ENCODE measurements around the gene ASAP2.

Gene ASAP2

GRCh38 chr2:9325428-9325827 lies 118.8 kb downstream of the ASAP2 start:
- no peak for DNase-seq (ENCODE audit: low spot score)

DNA sequence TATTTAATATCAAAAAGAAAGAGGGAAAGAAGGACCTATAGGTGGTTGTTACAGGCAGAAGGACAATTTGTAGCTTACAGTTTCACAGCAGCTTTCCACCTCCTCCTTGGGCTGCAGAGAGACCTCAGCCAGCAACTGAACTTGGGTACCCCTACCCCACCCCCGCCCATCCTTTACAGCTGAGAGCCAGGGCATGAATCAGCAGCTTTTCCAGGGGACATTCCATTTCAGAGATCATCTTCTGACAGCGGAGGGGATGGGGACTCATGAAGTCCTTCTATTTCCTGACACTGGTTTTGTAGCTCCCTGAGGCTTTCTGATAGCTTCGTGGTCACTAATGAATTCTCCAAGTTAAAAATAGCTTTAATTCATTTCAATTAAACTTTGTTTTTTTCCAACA lies 120.4 kb downstream of the ASAP2 start:
- DNase-seq (ENCODE audit: low spot score), result no peak

DNA sequence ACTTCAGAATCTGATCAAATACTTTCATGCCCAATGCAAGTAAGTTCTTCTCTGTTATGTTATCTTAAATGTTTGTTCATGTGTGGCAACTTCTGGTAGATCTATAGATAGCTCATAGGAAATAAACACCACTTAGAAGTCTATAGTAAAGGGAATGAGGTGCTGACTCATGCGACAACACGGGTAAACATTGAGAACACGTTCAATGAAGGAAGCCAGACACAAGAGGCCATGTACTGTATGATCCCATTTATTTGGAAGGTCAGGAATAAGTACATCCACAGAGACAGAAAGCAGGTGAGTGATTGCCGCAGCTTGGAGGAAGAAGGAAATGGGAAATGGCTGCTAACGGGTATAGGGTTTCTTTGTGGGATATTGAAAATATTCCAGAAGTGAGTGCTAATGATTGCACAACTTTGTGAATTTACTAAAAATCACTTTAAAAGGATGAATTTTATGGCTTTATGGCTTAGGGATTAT lies 121.3 kb downstream of the ASAP2 start:
- no peak for DNase-seq (ENCODE audit: low spot score)

GRCh38 chr2:9328931-9329330 lies 122.3 kb downstream of the ASAP2 start:
- DNase-seq (ENCODE audit: low spot score), result no peak

DNA sequence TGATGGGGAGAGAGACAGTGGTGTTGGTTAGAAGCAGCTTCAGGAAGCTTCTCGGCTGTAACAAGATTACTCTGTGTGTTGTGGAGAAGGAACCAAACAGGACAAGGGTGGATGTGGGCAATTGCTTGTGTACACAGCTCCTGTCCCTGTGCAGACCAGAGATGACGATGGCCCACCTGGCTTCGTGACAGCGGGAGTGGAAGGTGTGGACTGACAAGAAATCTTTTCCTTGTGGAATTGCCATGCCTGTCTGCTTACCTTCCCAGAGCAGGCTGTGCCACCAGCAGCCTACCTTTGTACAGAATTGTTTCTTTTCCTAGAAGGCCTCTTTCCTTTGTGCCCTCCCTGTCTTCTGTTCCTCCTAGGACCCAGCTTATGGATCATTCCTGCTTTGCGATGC lies 122.9 kb downstream of the ASAP2 start:
- DNase-seq (ENCODE audit: low spot score), result no peak

DNA sequence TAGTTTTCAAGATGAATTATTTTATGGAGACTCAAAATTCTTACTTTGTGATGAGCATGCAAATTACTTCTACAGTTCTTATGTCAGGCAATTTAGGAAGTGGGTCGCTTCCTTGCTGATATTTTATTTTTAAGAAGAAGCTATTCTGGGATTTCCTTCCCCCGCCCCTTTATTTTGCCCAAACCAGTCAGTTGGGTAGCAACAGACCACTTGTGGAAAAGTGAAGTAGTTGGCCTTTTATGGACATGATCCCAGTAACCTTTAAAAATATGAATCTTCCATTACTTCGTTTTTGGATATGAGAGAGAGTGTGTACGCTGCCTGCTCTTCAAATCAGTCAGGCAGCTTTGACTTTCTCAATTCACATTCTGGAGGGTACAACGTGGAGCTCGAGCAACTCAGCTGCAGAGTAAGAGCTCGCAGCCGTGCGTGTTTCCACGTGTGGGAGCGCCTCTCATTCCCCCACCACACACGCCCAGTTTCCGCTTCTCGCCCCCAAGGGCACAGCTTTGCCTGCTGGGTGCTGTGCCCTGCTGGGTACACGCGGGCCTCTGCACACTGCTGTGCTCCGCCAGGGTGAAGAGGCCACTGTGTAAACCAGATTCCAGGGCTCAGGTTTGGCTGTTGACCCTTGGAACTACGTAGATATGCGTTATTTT lies 124.1 kb downstream of the ASAP2 start:
- no peak for DNase-seq (ENCODE audit: low spot score)

DNA sequence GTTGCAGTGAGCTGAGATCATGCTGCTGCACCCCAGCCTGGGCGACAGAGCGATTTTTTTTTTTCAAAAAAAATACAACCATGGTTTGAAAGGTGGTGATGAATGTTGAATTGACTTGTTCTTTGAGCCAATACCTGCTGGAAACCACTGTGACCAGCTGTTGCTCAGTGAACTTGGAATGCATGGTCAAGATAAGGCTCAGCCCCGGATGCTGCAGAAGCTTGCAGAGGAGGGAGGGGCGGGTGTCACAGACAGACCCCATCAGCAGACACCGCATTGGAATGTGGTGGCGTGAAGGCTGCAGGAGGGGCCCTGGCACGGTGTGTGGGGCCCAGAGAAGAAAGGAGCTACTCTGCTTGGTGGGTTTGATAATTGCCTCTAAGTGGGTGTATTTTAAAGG lies 125.1 kb downstream of the ASAP2 start:
- no peak for DNase-seq (ENCODE audit: low spot score)

GRCh38 chr2:9332136-9332852 lies 125.7 kb downstream of the ASAP2 start:
- no peak for DNase-seq (ENCODE audit: low spot score)

GRCh38 chr2:9332853-9333245 lies 126.2 kb downstream of the ASAP2 start:
- no peak for DNase-seq (ENCODE audit: low spot score)

DNA sequence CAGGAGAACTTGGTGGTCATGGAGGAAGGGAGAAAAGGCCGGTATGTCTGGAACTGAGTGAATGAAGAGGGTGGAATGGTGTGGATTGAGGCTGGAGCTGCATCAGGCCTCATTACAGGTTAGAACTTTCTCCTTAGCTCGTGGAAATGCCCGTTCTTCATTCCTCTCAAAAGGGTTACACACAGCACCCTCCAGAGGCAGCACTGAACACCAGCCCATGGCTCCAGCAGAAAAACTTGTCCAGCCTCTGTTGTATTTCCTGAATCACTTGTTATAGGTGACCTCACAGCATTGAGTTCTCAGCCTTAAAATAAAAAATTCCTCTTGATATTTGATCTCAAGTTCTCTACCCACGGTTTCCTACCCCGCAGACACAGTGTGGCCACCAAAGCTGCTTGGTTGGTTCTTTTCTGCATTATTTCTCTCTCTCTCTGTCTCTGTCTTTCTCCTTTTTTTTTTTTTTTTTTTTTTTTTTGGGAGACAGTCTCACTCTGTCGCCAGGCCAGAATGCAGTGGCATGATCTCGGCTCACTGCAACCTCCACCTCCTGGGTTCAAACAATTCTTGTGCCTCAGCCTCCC lies 127.1 kb downstream of the ASAP2 start:
- DNase-seq (ENCODE audit: low spot score), result peak; percentile 2

- no peak for DNase-seq (ENCODE audit: low spot score)
Observed at GRCh38 chr2:9334761-9335160, 128.1 kb downstream of the ASAP2 start.

- DNase-seq (ENCODE audit: low spot score), result no peak
Observed at GRCh38 chr2:9335322-9335832, 128.8 kb downstream of the ASAP2 start.

- no peak for DNase-seq (ENCODE audit: low spot score)
Observed at GRCh38 chr2:9336241-9336575, 129.6 kb downstream of the ASAP2 start.

GRCh38 chr2:9336576-9337314 lies 130.1 kb downstream of the ASAP2 start:
- DNase-seq (ENCODE audit: low spot score), result no peak

- no peak for DNase-seq (ENCODE audit: low spot score)
Observed at GRCh38 chr2:9337901-9338300, 131.3 kb downstream of the ASAP2 start.

DNA sequence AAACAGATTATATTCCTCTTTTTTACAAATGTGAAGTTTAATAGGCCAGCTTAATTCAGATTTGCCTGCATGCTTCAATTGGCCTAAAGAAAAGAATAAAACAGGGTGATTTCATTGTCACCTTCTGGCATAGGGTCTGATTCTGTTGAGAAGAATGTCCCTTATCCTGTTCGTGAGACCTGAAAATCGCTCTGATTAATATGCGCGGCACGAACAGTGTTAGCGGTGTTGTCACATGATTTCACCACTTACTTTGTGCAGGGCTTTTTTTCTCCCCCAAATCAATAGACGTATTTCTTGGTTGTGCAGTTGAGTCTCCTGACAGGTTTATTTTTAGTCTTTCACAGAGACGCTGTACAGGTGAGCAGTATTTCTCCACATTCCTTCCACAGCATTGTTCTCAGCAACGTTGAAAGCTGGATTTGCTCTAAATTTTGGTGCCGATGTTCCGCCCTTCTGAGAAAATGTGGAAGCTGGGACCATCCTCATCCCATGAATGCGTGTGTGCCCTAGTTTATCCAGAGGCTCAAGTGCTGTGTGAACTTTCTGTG lies 134.8 kb downstream of the ASAP2 start:
- DNase-seq (ENCODE audit: low spot score), result no peak

- no peak for DNase-seq (ENCODE audit: low spot score)
Observed at GRCh38 chr2:9342659-9343058, 136.0 kb downstream of the ASAP2 start.

DNA sequence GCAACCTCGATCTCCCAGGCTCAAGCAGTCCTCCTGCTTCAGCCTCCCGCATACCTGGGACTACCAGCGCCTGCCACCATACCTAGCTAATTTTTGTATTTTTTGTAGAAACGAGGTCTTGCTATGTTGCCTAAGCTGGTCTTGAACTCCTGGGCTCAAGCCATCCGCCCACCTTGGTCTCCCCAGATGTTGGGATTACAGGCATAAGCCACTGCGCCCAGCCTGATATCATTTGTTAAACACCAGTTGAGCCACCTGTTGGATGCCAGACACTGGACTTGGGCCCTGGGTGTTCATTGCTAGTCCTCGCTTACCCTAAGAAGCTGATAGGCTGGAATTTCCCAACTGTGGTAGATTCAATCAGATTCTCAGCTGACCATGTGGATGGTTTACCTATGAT lies 136.9 kb downstream of the ASAP2 start:
- DNase-seq (ENCODE audit: low spot score), result no peak

GRCh38 chr2:9344434-9344833 lies 137.8 kb downstream of the ASAP2 start:
- no peak for DNase-seq (ENCODE audit: low spot score)

GRCh38 chr2:9345343-9345742 lies 138.7 kb downstream of the ASAP2 start:
- DNase-seq (ENCODE audit: low spot score), result no peak

- DNase-seq (ENCODE audit: low spot score), result no peak
Observed at GRCh38 chr2:9345997-9346396, 139.4 kb downstream of the ASAP2 start.

DNA sequence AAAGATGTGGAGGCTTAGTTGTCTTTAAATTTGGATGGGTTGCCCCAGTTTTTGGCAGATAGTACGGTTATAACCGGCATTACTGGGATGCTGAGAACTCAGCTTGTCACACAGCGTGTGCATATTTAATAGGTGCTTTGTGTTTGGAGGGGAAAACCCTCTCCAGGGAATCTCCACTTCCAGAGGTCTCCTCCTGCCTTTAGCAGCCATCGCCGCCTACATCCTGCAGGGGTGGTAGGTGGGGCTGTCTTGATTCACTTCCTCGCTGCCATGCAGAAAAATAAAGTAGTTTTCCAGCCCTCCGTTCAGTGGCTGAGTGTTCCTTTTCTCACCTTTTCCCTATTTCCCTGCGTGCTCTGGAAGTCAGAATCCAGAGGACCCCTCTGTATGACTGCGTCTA lies 140.3 kb downstream of the ASAP2 start:
- DNase-seq (ENCODE audit: low spot score), result no peak
